HepG2 (cell line): ENCODE data around the gene TENT5D. TPM values are rescaled to one million over a fixed set of nuclear protein-coding genes. Genes with fewer than 3 reads are reported as not detected.

Experiments
- ATAC-seq: fragments of 200-7000 bp; cut with Tn5 transposase; 3 replicates; pipeline ENCODE4 v1.9.1; 2020; ENCODE audit warnings: mild to moderate bottlenecking, moderate library complexity
- BruUV-seq: library from RNA; stranded (reverse); fragments of 400-500 nt; replicated peaks from 2 replicates; lab custom pipeline; 2021; lab: Mats Ljungman, UMichigan
- CTCF ChIA-PET: fragments of 300-600 bp; formaldehyde crosslinking; extraction: SDS; loops from one replicate; lab custom pipeline; 2021; ENCODE audit warnings: low total read pairs, inconsistent platforms, low intra/inter-chr PET ratio; lab: Yijun Ruan, JAX
- POLR2A ChIA-PET: fragments of 350-600 bp; sonication (Branson Sonifier 250); formaldehyde crosslinking; loops from one replicate; lab custom pipeline; 2020; ENCODE audit warnings: antibody characterized with exemption, inconsistent platforms; lab: Yijun Ruan, JAX
- DNase-seq: peaks from one replicate; pipeline ENCODE4 v3.0.0-alpha.2; 2015; ENCODE audit warnings: low spot score
- FAIRE-seq: peaks from 3 replicates; lab custom pipeline; 2011; peaks lifted over from hg19 to GRCh38; lab: Jason Lieb, UNC
- H2AFZ ChIP-seq: one replicate; pipeline ENCODE4 v1.6.1; 2011; ENCODE audit warnings: low read length, inconsistent platforms
- H3K27ac ChIP-seq: fragments of 300-600 bp; 3 replicates; pipeline ENCODE4 v1.8.0; 2011; ENCODE audit warnings: mixed run types, mild to moderate bottlenecking, mixed read lengths, low read length, inconsistent platforms; ENCODE audit not compliant: insufficient read depth; ENCODE audit errors: extremely low read length
- H3K27me3 ChIP-seq, 2 experiments: fragments of 200-600 bp in 1 of 2; 2 replicates in 1 of 2; 3 replicates in 1 of 2; pipeline versions ENCODE4 v1.6.0 to v1.8.0; 2011; ENCODE audit warnings: low read length in 2 of 2, mild to moderate bottlenecking in 2 of 2, moderate library complexity in 2 of 2, inconsistent platforms in 1 of 2; ENCODE audit not compliant: insufficient read depth in 2 of 2, control insufficient read depth in 1 of 2
- H3K36me3 ChIP-seq, 2 experiments: fragments of 200-600 bp in 1 of 2; replicated peaks in 1 of 2; 2 replicates in 1 of 2; 3 replicates in 1 of 2; pipeline versions ENCODE4 v1.5.1 to v1.8.0; 2011; ENCODE audit warnings: low read length in 2 of 2, inconsistent platforms in 1 of 2; ENCODE audit not compliant: insufficient read depth in 2 of 2, control insufficient read depth in 1 of 2
- H3K4me1 ChIP-seq: 2 replicates; pipeline ENCODE4 v1.5.1; 2012; ENCODE audit warnings: low read length, inconsistent platforms; ENCODE audit not compliant: insufficient read depth
- H3K4me2 ChIP-seq: 2 replicates; pipeline ENCODE4 v1.6.0; 2011; ENCODE audit warnings: low read depth, low read length, inconsistent platforms
- H3K4me3 ChIP-seq, 3 experiments: fragments of 200-600 bp in 1 of 3; sonication (generic), shearing (Covaris generic) in 1 of 3; replicated peaks in 1 of 3; 2 replicates each; pipeline ENCODE4 v1.5.1; 2011 to 2016; ENCODE audit warnings: low read length in 3 of 3, inconsistent platforms in 2 of 3, low read depth in 2 of 3, mild to moderate bottlenecking in 2 of 3, control low read depth in 1 of 3, mixed read lengths in 1 of 3; ENCODE audit not compliant: insufficient read depth in 1 of 3
- H3K79me2 ChIP-seq: one replicate; pipeline ENCODE4 v1.6.1; 2011; ENCODE audit warnings: low read length, inconsistent platforms; ENCODE audit not compliant: insufficient read depth
- H3K9ac ChIP-seq: 2 replicates; pipeline ENCODE4 v1.6.0; 2011; ENCODE audit warnings: mild to moderate bottlenecking, low read depth, low read length, inconsistent platforms; ENCODE audit not compliant: insufficient read depth
- H3K9me3 ChIP-seq: 2 replicates; pipeline ENCODE4 v1.5.1; 2012; ENCODE audit warnings: mild to moderate bottlenecking, low read length
- H4K20me1 ChIP-seq: 2 replicates; pipeline ENCODE4 v1.6.0; 2011; ENCODE audit warnings: inconsistent platforms, mild to moderate bottlenecking, low read length, moderate library complexity; ENCODE audit not compliant: insufficient read depth
- CBX1 ChIP-seq: IDR thresholded peaks from one replicate; pipeline ENCODE4 v1.6.1; 2016; ENCODE audit warnings: antibody characterized with exemption, low read depth
- DBP ChIP-seq: sonication (generic); formaldehyde crosslinking; IDR thresholded peaks from 2 replicates; pipeline ENCODE4 v1.4.0; 2020; ENCODE audit warnings: missing genetic modification reagents; ENCODE audit errors: not compliant biosample characterization
- DNMT3B ChIP-seq: conservative IDR thresholded peaks from 2 replicates; pipeline ENCODE4 v1.6.1; 2016; ENCODE audit warnings: missing biosample characterization, control low read depth
- FOXJ3 ChIP-seq: sonication (generic); formaldehyde crosslinking; IDR thresholded peaks from 2 replicates; pipeline ENCODE4 v1.4.0; 2020; ENCODE audit warnings: missing genetic modification reagents, mild to moderate bottlenecking, borderline replicate concordance
- GTF3A ChIP-seq: sonication (generic); formaldehyde crosslinking; conservative IDR thresholded peaks from 2 replicates; pipeline ENCODE4 v1.4.0; 2020; ENCODE audit warnings: mild to moderate bottlenecking, missing genetic modification reagents
- HES4 ChIP-seq: sonication (generic); formaldehyde crosslinking; IDR thresholded peaks from 2 replicates; pipeline ENCODE4 v1.9.0; 2021; ENCODE audit warnings: mild to moderate bottlenecking, missing genetic modification reagents, borderline replicate concordance
- KDM5A ChIP-seq: fragments of 200-600 bp; sonication (generic); IDR thresholded peaks from 2 replicates; pipeline ENCODE4 v1.7.0; 2018; ENCODE audit warnings: antibody characterized with exemption, mild to moderate bottlenecking, low read length, borderline replicate concordance
- NPAS2 ChIP-seq: sonication (generic); formaldehyde crosslinking; IDR thresholded peaks from 2 replicates; pipeline ENCODE4 v1.8.0; 2022; ENCODE audit warnings: mild to moderate bottlenecking, missing genetic modification reagents, borderline replicate concordance
- REPIN1 ChIP-seq: sonication (generic); formaldehyde crosslinking; IDR thresholded peaks from 2 replicates; pipeline ENCODE4 v1.8.0; 2022; ENCODE audit warnings: missing genetic modification reagents, low read depth, mild to moderate bottlenecking, borderline replicate concordance
- STAT5B ChIP-seq: sonication (generic); formaldehyde crosslinking; IDR thresholded peaks from 2 replicates; pipeline ENCODE4 v1.4.0; 2020; ENCODE audit warnings: missing genetic modification reagents
- TARDBP ChIP-seq: sonication (generic); formaldehyde crosslinking; IDR thresholded peaks from 2 replicates; pipeline ENCODE4 v1.8.0; 2022; ENCODE audit warnings: mild to moderate bottlenecking, missing genetic modification reagents
- ZBTB44 ChIP-seq: sonication (generic); formaldehyde crosslinking; IDR thresholded peaks from 2 replicates; pipeline ENCODE4 v1.4.0; 2020; ENCODE audit warnings: missing genetic modification reagents
- ZBTB49 ChIP-seq: sonication (generic); formaldehyde crosslinking; IDR thresholded peaks from 2 replicates; pipeline ENCODE4 v1.4.0; 2020; ENCODE audit warnings: missing genetic modification reagents, borderline replicate concordance
- ZNF232 ChIP-seq: sonication (generic); formaldehyde crosslinking; IDR thresholded peaks from 2 replicates; pipeline ENCODE4 v1.4.0; 2020; ENCODE audit warnings: missing genetic modification reagents, borderline replicate concordance
- ZNF350 ChIP-seq: sonication (generic); formaldehyde crosslinking; IDR thresholded peaks from 2 replicates; pipeline ENCODE4 v1.4.0; 2020; ENCODE audit warnings: mild to moderate bottlenecking, low read depth, missing genetic modification reagents, borderline replicate concordance
- ZNF549 ChIP-seq: sonication (generic); formaldehyde crosslinking; IDR thresholded peaks from 2 replicates; pipeline ENCODE4 v1.5.0; 2020; ENCODE audit warnings: missing genetic modification reagents
- ZNF567 ChIP-seq: sonication (generic); formaldehyde crosslinking; IDR thresholded peaks from 2 replicates; pipeline ENCODE4 v1.8.1; 2023; ENCODE audit warnings: mild to moderate bottlenecking, missing genetic modification reagents, borderline replicate concordance
- ZNF577 ChIP-seq: sonication (generic); formaldehyde crosslinking; IDR thresholded peaks from 2 replicates; pipeline ENCODE4 v1.4.0; 2020; ENCODE audit warnings: mild to moderate bottlenecking, low read depth, missing genetic modification reagents, borderline replicate concordance
- WGBS: methylation state at CpG from one replicate; pipeline ENCODE4 v1.1.6; 2017; ENCODE audit warnings: low lambda C conversion rate; 5-methylcytosine and 5-hydroxymethylcytosine counted together
- in situ Hi-C: cut with HindIII; loops from 2 replicates; pipeline ENCODE4 v1.10.0; 2017; ENCODE audit warnings: low pct_unique_long_range_greater_than_20kb; ENCODE audit not compliant: extremely low pct_ligation_motif_present
- intact Hi-C: fragments of 100-400 bp; cut with micrococcal nuclease; formaldehyde crosslinking; loops from one replicate; pipeline ENCODE4 v1.10.0; 2022; ENCODE audit not compliant: unreplicated experiment
- polyA plus RNA-seq, 8 experiments: library from polyadenylated mRNA; depleted of rRNA in 3 of 8; stranded (reverse) in 7 of 8; unstranded in 1 of 8; fragments of >200 nt; fragmentation: Illumina TruSeq in 4 of 8; extraction: Trizol in 4 of 8; gene quantifications; 2 replicates each; pipeline versions ENCODE4 v1.2.1 to v1.2.3, GENCODE V29; 2011 to 2016; ENCODE audit warnings: low read depth in 4 of 8, missing spikeins in 1 of 8, mixed read lengths in 1 of 8; ENCODE audit not compliant: insufficient read depth in 1 of 8
- total RNA-seq, 5 experiments: library from RNA; depleted of rRNA; stranded (reverse); fragments of >200 nt; fragmentation: Illumina TruSeq; extraction: Trizol; gene quantifications; 2 replicates each; pipeline ENCODE4 v1.2.3, GENCODE V29; 2016; ENCODE audit warnings: low read depth in 1 of 5
- TF ChIP-seq, protein P1 (sequence below): sonication (generic); formaldehyde crosslinking; IDR thresholded peaks from 2 replicates; pipeline ENCODE4 v1.5.0; 2020; ENCODE audit warnings: missing genetic modification reagents, mild to moderate bottlenecking, borderline replicate concordance

The TENT5D gene
- total and polyA plus RNA-seq, 2 of the 13 experiments (the other 11 are each of a cell fraction or from before 2014, with no cell fraction given), result not detected

DNA sequence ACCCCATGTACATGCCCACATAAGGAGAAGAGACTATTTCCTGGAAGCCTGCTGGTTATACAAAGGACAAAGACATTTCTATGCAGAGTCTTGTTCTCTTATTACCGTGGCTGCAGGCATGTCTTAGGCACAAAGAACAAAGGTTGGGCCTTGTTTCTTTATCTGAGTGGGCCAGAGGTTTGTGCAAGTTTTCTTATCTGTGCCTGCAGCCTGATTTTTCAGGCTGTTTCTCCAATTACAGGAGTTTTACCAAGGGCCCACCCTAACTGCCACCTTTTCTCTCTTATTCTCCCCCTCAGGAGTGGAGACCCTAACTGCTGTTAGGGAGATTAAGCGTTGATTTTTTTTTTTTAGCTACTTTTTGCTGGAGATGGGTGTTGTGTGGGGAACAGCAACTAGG, 3.5 kb downstream of the TENT5D start (continued):
- TF ChIP-seq NPAS2 (no peak), KDM5A (no peak), DBP (CRISPR knock-in tag) (no peak), ZNF350 (CRISPR knock-in tag) (no peak), FOXJ3 (CRISPR knock-in tag) (no peak), ZNF232 (CRISPR knock-in tag) (no peak), ZNF567 (CRISPR knock-in tag) (no peak), HES4 (CRISPR knock-in tag) (no peak), ZBTB44 (CRISPR knock-in tag) (no peak), TARDBP (no peak)

- no peak overlapping the region for H3K4me2 ChIP-seq
- no peaks in the 10 kb centered on the region for H3K9me3 ChIP-seq
- no peak overlapping the region for H3K27ac ChIP-seq
- intact Hi-C loops, result no loop called here
- WGBS, result 36% methylated on average over 3 of the region's 3 CpGs
- no peak overlapping the region for H3K9ac ChIP-seq
- H3K36me3 ChIP-seq, result no peaks in the 10 kb centered on the region
- no peak overlapping the region for H2AFZ ChIP-seq
- H3K79me2 ChIP-seq, result no peaks in the 10 kb centered on the region
- in situ Hi-C loops, result no loop called here
- H3K27me3 ChIP-seq, result no peaks in the 10 kb centered on the region
- DNase-seq (no peak), ATAC-seq (no peak), FAIRE-seq (no peak)
- POLR2A ChIA-PET, result no interaction called here
- CTCF ChIA-PET, result no interaction called here
- H3K4me1 ChIP-seq, result no peaks in the 10 kb centered on the region
- H3K4me3 ChIP-seq, result no peak overlapping the region
- no TSS peak for BruUV-seq
- H4K20me1 ChIP-seq, result no peaks in the 10 kb centered on the region
- no peak for TF ChIP-seq REPIN1
- no peak for TF ChIP-seq ZBTB49 (CRISPR knock-in tag)
- TF ChIP-seq, protein P1, sequence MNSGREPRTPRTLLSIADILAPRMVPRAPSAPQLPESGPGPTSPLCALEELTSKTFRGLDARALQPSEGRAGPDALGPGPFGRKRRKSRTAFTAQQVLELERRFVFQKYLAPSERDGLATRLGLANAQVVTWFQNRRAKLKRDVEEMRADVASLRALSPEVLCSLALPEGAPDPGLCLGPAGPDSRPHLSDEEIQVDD, result no peak
- TF ChIP-seq DNMT3B (CRISPR knock-in tag), result no peak
- TF ChIP-seq GTF3A (CRISPR knock-in tag), result no peak
- no peak for TF ChIP-seq ZNF549 (CRISPR knock-in tag)
- no peak for TF ChIP-seq CBX1
- TF ChIP-seq STAT5B (CRISPR knock-in tag), result no peak
- TF ChIP-seq ZNF577 (CRISPR knock-in tag), result no peak
These were observed 10.7 kb downstream of the TENT5D start for GRCh38 chrX:80430826-80431504.
